ENCODE data around the gene HNRNPL. TPM values are rescaled to one million over a fixed set of nuclear protein-coding genes. Genes with fewer than 3 reads are reported as not detected.
"Not testable (repeated sequence)": the region's sequence is repeated elsewhere in the genome, so short reads cannot be mapped to it uniquely, and the experiment has no call there.

Gene HNRNPL
- total RNA-seq, 2 donors from 2014 or later, result 191 to 194 TPM

DNA sequence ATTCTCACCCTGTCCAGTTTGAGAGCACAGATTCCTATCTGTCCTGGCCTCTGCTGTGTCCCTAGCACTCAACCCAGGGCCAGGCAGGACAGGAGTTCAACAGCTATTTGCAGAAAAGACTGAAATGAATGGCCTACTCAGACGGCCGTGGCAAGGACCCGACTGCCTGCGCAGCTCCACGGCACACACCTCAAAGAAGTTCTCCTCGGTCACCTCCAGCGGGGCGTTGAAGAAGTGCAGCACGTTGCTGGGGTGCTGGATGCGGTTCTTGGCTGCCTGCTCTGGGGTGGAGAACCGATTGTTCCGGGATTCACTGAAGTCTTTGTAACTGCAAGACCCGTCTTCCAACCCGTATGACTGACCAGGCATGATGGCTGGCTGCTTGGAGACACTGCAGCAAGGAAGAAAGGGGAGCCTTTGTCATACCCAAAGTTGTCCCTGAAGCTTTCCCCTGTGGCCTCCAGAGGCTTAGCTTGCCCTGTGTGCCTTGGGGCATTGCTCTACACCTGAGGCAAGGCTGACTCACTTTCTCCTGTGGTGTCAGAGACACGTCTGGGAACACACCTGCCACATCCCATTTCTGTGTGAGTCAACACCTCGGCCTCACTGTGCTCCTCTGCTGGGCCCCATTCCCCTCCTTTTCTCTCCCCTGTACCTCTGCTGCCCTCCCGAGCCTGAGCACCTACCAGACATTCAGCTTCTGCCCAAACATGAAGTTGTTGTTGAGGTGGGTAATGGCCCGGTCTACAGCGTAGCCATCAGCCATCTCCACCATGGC, 11.4 kb downstream of the HNRNPL start:
- DNase-seq (ENCODE audit: low spot score), result no peak
- intact Hi-C loops (cut with DNase I), result loop anchor here in 1 of 2 donors (10.0 kb wide), 2 partner anchors 104 to 194 kb away; partner anchors contain the start of gene ACTN4

DNA sequence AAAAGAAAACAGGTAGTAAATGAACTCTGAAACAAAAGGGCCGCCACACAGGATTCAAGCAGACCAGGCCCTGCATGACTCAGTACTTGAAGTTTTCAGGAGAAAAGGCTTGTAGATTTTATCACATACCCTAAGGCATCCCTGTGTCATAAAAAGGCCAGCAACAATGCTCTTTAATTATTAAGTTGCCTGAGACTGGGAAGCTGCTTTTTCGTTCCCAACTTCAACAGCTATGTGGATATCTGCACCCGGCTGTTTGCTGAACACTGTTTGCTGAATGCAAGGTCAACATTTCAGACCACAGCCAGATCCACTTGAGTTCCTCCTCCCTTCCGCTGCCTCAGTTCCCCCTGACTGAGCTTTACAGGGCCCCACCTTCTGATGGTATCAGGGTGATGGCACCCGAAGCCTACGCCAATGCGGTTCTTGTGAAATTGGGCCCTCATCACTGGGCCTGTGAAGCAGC, 12.1 kb downstream of the HNRNPL start:
- intact Hi-C loops (cut with DNase I), result loop anchor here in 1 of 2 donors (10.0 kb wide), 2 partner anchors 103 to 193 kb away; partner anchors contain the start of gene ACTN4
- no peak for DNase-seq (ENCODE audit: low spot score)

DNA sequence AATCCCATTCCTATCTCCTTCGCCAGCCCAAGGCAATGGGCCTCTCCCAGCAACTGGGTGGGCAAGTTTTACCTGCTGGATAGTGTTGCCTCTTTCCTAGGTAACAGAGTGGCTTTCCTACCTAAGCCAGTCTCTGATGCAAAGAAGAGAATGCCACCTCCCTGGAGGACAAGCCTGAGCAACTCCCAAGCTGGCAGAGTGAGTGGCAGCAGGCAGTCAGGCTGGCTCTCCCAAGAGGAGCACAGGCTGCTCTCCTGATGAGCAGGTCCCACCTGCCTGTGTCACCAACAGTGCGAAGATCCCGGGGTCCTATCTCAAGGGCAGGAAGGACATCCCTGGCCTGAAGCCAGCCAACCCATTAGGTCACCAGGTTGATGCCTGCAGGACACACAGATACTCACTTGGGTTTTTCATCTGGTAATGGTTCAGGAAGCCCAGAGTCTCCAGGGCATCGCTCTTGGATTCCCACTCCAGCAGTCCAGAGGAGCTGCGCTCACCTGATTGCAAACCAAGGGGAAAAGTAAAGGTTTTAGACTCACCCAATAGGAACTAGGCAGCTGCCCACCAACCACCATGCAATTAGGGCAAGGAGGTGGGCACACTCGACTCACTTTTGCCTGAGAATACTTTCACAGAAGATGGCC, 12.7 kb downstream of the HNRNPL start:
- no peak for DNase-seq (ENCODE audit: low spot score)
- intact Hi-C loops (cut with DNase I), result loop anchor here in 1 of 2 donors (10.0 kb wide), 2 partner anchors 102 to 192 kb away; partner anchors contain the start of gene ACTN4

DNA sequence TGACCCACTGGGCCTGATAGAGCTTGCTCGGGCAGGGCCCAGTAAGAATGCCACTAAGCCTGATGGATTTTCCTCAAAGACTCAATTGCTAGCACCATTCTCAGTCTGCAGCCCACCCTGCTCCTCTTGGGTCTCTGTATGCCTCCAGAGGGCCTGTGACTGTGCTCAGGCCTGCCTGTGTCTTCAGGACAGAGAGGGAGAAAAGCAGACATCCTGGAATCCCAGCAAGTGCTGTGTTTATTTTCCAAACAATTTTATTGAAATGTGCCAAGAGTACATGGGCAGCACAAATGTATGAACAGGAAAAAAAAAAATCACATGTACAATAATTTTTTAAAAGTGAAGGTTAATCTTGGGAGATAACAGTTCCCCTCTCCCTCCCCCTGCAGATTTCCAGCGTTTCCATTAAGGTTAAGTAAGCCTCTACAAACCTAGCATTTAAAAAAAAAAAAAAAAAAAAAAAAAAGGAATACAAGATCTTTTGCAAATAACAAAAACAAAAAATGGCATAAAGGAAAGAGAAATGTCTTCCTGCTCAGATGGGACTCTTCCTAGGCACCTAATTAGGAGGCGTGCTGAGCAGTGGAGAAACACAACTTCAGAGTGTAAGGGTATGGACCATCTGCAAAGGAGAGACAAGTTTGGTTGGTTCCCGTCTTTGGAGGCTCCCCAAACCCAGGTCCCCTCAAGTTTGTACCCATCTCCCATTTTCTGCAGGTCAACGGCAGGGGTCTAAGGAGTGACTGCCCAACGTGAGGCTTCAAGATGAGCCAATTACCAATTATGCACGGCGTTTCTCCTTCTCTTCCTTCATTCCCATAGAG, 13.4 kb downstream of the HNRNPL start:
- DNase-seq (ENCODE audit: low spot score), result no peak
- intact Hi-C loops (cut with DNase I), result loop anchor here in 1 of 2 donors (10.0 kb wide), 2 partner anchors 102 to 192 kb away; partner anchors contain the start of gene ACTN4

DNA sequence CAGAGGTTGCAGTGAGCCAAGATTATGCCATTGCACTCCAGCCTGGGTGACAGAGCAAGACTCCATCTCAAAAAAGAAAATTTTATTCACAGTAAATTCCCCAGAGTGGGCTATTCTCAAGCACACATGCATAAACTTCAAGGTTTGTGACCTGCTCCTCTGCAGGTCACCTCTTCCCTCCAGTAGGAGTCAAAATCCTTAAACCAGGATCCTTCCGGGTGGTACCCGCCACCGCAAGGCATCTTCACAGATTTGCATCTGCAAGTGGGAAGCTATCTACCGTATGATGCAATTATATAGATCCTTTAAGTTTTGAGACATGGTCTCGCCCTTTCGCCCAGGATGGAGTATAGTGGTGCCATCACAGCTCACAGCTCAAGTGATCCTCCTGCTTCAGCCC, 15.2 kb downstream of the HNRNPL start:
- no peak for DNase-seq (ENCODE audit: low spot score)
- intact Hi-C loops (cut with DNase I), result loop anchor here (5.0 to 10.0 kb wide), 3 partner anchors 100 to 1968 kb away; partner anchors contain the start of gene ACTN4 (in 1 of the 2)

DNA sequence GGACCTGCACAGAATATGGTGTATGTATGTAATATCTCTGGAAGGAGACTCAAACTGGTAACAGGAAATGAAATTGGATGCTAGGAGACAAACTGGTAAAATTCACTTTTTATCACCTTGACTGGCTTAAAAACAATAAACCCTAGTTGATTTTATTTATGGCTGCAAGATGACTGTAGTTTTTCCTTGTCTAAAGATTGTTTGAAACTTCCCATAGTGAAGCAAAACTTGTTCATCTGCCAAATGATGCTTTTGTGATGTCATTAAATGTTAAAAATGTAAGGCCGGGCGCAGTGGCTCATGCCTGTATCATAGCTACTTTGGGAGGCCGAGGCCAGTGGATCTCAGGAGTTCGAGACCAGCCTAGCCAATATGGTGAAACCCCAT, 15.7 kb downstream of the HNRNPL start:
- intact Hi-C loops (cut with DNase I), result loop anchor here (5.0 to 10.0 kb wide), 3 partner anchors 99 to 1968 kb away; partner anchors contain the start of gene ACTN4 (in 1 of the 2)
- no peak for DNase-seq (ENCODE audit: low spot score)

DNA sequence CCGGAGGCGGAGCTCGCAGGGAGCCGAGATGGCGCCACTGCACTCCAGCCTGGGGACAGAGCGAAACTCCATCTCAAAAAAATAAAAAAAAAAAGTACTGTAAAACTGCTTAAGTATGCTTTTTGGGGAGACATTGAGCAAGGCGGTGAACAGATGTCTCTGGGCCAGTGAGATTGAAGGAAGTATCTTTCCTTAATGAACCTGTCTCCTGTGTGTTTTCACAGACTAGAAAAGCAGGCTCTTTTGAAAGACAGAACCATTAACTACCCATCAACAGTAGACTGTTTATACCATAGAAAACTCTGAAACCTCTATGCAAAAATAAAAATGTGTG, 16.7 kb downstream of the HNRNPL start:
- intact Hi-C loops (cut with DNase I), result loop anchor here (5.0 to 10.0 kb wide), 3 partner anchors 98 to 1969 kb away; partner anchors contain the start of gene ACTN4 (in 1 of the 2)
- DNase-seq (ENCODE audit: low spot score), result no peak

DNA sequence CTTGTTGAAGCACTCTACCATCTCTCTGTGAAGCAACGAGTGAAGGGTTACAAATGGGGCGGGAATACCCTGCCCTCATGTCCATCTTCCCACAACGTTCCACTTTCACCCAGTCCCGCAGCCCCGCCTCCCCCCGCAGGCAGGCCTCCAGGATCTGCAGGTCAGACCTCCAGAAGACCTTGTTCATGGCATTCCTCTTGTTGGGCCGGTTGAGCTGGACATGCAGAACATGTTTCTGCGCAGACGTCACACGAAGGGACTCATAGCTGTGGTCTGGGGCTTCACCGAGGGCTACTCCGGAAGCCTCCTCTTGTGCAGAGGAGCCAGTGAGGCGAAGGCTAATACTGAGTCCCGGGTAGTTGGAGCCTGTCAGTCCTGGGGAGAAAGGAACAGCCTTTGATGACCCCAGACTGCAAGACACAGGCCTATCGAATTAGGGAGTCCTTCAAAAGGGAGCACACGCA, 18.6 kb downstream of the HNRNPL start:
- intact Hi-C loops (cut with DNase I), result loop anchor here (5.0 to 10.0 kb wide), 3 partner anchors 96 to 1971 kb away; partner anchors contain the start of gene ACTN4 (in 1 of the 2)
- peak; percentile 87 for DNase-seq (ENCODE audit: low spot score)

DNA sequence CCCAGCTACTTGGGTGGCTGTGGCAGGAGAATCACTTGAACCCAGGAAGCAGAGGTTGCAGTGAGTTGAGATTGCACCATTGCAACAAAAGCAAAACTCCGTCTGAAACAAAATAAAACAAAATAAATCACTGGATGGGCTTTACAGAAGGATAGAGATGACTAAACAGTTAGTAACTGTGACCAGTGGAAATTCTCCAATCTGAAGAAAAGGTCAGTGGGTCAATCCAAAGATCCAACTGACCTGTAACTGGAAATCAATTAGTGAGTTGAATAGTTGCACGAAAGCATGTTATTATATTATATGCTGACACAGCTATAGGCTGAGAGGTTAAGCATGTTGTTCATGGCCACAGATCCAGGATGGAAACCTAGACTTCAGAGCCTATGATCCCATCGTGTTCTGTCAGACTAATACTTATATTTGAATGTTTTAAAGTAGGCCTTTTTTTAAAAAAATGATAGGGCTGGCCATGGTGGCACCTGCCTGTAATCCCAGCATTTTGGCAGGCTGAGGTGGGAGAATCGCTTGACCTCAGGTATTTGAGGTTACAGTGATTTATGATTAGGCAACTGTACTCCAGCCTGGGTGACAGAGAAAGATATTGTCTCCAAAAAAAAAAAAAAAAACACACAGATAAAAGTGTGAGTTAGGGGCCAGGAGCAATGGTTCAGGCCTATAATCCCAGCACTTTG, 19.6 kb downstream of the HNRNPL start:
- intact Hi-C loops (cut with DNase I), result loop anchor here (5.0 to 10.0 kb wide), 3 partner anchors 95 to 1972 kb away; partner anchors contain the start of gene ACTN4 (in 1 of the 2)

DNA sequence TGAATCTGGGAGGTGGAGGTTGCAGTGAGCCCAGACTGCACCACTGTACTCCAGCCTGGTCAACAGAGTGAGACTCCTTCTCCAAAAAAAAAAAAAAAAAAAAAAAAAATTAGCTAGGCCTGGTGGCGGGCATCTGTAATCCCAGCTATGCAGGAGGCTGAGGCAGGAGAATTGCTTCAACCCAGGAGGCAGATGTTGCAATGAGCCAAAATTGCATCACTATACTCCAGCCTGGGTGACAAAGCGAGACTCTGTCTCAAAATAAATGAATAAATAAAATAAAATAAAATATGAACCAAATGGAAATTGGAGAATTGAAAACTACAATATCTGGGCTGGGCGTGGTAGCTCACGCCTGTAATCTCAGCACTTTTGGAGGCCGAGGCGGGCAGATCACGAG, 20.6 kb downstream of the HNRNPL start:
- not testable (repeated sequence) for DNase-seq (ENCODE audit: low spot score)
- intact Hi-C loops (cut with DNase I), result loop anchor here in 1 of 2 donors (10.0 kb wide), 1 partner anchor 506 kb away; the partner anchor contains the start of gene GMFG

More for the DNA sequence above, 19.6 kb downstream of the HNRNPL start:
- no peak for DNase-seq (ENCODE audit: low spot score)

DNA sequence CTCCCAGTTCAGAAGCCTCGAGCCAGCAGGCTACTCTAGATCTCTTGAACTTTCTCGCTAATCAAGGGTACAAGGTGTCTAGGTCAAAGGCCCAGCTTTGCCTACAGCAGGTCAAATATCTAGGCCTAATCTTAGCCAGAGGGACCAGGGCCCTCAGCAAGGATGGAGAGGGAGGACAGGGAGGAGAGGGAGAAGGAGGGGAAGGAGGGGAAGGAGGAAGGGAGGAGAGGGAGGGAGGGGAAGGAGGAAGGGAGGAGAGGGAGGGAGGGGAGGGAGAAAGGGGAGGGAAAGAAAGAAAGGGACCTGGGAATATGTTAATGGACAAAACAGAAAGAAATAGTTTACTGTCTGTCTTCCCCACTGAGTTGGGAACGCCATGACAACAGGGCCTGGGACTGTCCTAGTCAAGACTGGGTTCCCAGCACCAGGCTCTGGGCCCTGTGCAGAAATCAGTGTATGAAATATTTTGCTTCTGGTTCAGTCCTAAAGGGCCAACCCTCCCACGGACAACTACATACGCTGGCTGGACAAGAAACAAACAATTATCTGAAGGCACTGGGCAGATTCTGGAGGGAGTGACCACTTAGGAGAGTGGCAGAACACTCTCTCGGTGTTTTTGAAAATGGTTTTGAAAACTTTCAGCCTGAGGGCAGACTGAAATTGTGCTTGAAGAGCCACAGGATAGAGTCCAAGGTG, 22.8 kb downstream of the HNRNPL start:
- intact Hi-C loops (cut with DNase I), result loop anchor here in 1 of 2 donors (10.0 kb wide), 1 partner anchor 508 kb away; the partner anchor contains the start of gene GMFG
- DNase-seq (ENCODE audit: low spot score), result no peak

DNA sequence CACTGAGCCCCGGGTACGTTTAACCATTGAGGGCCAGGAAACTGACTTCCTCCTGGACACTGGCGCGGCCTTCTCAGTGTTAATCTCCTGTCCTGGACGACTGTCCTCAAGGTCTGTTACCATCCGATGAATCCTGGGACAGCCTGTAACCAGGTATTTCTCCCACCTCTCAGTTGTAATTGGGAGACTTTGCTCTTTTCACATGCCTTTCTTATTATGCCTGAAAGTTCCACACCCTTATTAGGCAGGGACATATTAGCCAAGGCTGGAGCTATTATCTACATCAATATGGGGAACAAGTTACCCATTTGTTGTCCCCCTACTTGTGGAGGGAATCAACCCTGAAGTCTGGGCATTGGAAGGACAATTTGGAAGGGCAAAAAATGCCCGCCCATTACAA, 23.9 kb downstream of the HNRNPL start:
- not testable (repeated sequence) for DNase-seq (ENCODE audit: low spot score)
- intact Hi-C loops (cut with DNase I), result loop anchor here in 1 of 2 donors (10.0 kb wide), 1 partner anchor 509 kb away; the partner anchor contains the start of gene GMFG

DNA sequence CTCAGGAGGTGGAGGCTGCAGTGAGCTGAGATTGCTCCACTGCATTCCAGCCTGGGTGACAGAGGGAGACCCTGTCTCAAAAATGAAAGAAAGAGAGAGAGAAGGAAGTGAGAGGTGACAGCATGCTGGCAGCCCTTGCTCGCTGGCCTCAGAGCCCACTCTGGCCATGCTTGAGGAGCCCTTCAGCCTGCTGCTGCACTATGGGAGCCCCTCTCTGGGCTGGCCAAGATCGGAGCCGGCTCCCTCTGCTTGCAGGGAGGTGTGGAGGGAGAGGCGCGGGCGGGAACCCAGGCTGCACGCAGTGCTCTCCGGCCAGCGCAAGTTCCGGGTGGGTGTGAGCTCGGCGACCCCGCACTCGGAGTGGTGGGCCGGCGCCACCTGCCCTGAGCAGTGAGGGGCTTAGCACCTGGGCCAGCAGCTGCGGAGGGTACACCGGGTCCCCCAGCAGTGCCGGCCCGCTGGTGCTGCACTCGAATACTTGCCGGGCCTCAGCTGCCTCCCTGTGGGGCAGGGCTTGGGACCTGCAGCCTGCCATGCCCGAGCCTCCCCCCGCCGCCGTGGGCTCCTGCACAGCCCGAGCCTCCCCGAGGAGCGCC, 28.5 kb downstream of the HNRNPL start:
- intact Hi-C loops (cut with DNase I), result loop anchor here in 1 of 2 donors (10.0 kb wide), 1 partner anchor 513 kb away; the partner anchor contains the start of gene GMFG
- not testable (repeated sequence) for DNase-seq (ENCODE audit: low spot score)

DNA sequence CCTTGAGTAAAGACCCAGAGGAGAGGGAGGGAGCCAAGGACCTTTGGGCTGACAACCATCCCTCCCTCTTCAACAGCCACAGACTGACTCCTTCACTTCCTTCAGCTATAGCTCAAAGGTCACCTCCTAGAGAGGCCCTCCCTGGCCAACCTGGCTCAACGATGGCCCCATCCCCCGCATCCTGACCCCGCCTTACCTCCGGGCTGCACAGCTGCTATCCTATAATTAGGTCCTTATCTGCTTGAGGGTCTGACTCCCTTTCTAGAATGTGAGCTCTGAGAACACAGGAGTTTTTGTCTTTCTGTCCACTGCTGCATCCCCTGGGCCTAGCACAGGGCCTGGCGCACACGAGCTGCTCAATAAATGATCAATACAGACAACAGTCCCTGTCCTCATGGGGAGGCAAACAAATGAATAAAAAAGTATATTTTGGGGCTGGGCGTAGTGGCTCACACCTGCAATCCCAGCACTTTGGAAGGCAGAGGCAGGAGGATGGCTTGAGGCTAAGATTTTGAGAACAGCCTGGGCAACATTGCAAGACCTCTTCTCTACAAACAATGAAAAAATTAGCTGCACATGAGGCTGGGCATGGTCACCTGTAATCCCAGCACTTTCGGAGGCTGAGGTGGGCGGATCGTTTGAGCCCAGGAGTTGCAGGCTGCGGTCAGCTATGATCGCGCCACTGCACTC, 30.4 kb downstream of the HNRNPL start:
- intact Hi-C loops (cut with DNase I), result no loop called here
- DNase-seq (ENCODE audit: low spot score), result no peak

DNA sequence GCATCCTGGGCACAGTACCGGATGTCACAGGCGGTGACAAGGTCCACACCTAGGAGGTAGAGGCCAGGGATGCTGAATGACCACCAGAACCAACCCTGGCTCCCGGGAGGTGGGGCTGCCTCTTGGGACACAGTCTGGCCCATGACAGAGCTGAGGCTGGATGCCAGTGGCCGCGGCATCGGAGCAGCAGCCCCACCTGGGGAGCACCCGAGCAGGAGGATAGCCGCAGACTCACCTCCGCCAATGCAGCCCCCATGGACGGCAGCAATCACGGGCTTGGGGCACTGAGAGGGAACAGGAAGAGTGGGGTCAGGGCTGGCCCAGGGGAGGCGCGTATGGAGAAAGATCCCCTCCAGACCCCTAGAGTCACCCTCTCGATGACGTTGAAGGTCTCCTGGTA, 32.7 kb downstream of the HNRNPL start:
- DNase-seq (ENCODE audit: low spot score), result no peak
- intact Hi-C loops (cut with DNase I), result no loop called here

DNA sequence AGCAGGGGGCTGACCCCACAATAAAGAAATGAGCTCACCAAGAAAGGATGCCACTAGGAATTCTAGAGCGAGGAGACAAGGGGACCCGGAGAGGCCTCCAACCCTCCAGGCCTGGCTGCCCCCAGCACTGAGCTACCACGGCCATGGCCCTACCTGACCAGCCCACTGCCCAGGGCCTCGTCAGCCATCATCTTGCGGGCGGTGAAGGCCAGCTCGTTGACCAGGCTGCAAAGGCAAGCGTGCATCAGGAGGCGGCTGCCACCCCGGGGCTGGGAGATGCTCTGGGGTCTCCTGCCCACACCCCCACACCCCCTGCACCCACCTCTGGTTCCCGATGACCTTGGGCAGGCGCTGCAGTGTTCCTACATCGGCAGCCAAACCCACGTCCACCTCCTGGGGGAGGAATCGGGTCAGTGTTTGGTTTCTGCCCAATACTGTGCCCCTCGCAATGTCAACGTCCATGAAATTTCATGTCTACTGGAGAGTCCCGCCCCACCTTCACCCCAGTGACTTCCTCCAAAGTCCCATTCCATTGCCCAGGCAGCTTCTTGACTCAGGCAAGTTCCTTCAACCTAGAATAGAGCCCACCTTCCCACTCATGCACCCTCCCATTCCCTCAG, 33.5 kb downstream of the HNRNPL start:
- DNase-seq (ENCODE audit: low spot score), result no peak
- intact Hi-C loops (cut with DNase I), result no loop called here

Measured in posterior vena cava (tissue), 2 donors.